ENCODE data around the gene KIAA1210. TPM values are rescaled to one million over a fixed set of nuclear protein-coding genes. Genes with fewer than 3 reads are reported as not detected.

Gene KIAA1210
- total and polyA plus RNA-seq, 2 of the 8 experiments (the other 6 are each of a cell fraction or from before 2014, with no cell fraction given), result 0.02 TPM; not detected in 1

DNA sequence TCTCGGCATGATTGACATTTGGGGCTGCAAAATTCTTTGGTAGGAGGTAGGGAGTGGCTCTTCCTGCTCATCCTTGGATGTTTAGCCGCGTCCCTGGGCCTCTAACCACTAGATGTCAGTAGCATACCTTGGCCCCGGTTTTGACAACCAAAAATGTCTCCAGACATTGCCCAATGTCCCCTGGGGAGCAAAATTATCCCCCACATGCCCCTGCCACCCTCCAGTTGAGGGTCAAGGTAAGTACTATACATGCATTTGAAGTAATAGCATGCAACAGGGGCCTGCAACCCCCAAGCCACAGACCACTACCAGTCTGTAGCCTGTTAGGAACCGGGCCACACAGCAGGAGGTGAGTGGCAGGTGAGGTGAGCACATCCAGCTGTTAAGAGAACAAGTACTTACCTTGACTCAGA, 17.6 kb upstream of the KIAA1210 start:
- no peak overlapping the region for H2BK12ac ChIP-seq (ENCODE audit: low read depth, low read length)
- H2AK5ac ChIP-seq (ENCODE audit: low read depth, low read length), result no peak overlapping the region
- TF ChIP-seq GABPA (IDR thresholded peaks at IDR 0.05; ENCODE audit: borderline replicate concordance, insufficient read depth, low read length) (no peak), EZH2 (IDR thresholded peaks at IDR 0.05; ENCODE audit: low read depth, low read length, severe bottlenecking) (no peak), CEBPB (IDR thresholded peaks at IDR 0.05; ENCODE audit: low read depth, low read length) (peak; percentile 78), RAD21 (IDR thresholded peaks at IDR 0.05 in 1 of 2, conservative IDR thresholded peaks at IDR 0.05 in 1 of 2; ENCODE audit: low read depth in 2 of 2, low read length in 2 of 2) (peak; percentile 63 to 69), NRF1 (IDR thresholded peaks at IDR 0.05; ENCODE audit: low read depth, low read length) (no peak)
- TF ChIP-seq, protein P1, sequence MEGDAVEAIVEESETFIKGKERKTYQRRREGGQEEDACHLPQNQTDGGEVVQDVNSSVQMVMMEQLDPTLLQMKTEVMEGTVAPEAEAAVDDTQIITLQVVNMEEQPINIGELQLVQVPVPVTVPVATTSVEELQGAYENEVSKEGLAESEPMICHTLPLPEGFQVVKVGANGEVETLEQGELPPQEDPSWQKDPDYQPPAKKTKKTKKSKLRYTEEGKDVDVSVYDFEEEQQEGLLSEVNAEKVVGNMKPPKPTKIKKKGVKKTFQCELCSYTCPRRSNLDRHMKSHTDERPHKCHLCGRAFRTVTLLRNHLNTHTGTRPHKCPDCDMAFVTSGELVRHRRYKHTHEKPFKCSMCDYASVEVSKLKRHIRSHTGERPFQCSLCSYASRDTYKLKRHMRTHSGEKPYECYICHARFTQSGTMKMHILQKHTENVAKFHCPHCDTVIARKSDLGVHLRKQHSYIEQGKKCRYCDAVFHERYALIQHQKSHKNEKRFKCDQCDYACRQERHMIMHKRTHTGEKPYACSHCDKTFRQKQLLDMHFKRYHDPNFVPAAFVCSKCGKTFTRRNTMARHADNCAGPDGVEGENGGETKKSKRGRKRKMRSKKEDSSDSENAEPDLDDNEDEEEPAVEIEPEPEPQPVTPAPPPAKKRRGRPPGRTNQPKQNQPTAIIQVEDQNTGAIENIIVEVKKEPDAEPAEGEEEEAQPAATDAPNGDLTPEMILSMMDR (IDR thresholded peaks at IDR 0.05; ENCODE audit: control extremely low read depth in 1 of 3, insufficient read depth in 1 of 3, low read depth in 1 of 3, low read length in 3 of 3), result peak; percentile 35 to 55 (median 54)
- H3K4me1 ChIP-seq (replicated peaks in 1 of 4; ENCODE audit: control insufficient read depth in 3 of 4, insufficient read depth in 4 of 4, low read length in 3 of 4), result no peaks in the 10 kb centered on the region
- no peak overlapping the region for H4K5ac ChIP-seq (ENCODE audit: insufficient read length, low read depth, low read length)
- H3K79me1 ChIP-seq (ENCODE audit: low read depth, low read length), result no peaks in the 10 kb centered on the region
- H3K27ac ChIP-seq (ENCODE audit: low read depth, low read length), result no peak overlapping the region
- H3K4ac ChIP-seq (replicated peaks; ENCODE audit: insufficient read length, low read depth, low read length), result no peak overlapping the region
- no peak overlapping the region for H3K4me3 ChIP-seq (ENCODE audit: extremely low read depth in 1 of 4, insufficient read depth in 2 of 4, low read depth in 3 of 4, low read length in 4 of 4)
- no peak overlapping the region for H3K9ac ChIP-seq (replicated peaks in 1 of 4; ENCODE audit: extremely low read depth in 1 of 4, low read depth in 3 of 4, low read length in 3 of 4)
- no peak overlapping the region for H4K91ac ChIP-seq (replicated peaks; ENCODE audit: insufficient read length, low read length)
- H3K23ac ChIP-seq (ENCODE audit: insufficient read length), result no peak overlapping the region
- no peak overlapping the region for H2BK5ac ChIP-seq (ENCODE audit: low read depth, low read length)
- DNase-seq (ENCODE audit: low read depth in 1 of 2, low spot score in 2 of 2) (peak in 1 of 2 experiments; percentile 52), FAIRE-seq (no peak)
- H2BK15ac ChIP-seq (ENCODE audit: low read length), result no peak overlapping the region
- no peaks in the 10 kb centered on the region for H3K36me3 ChIP-seq (ENCODE audit: control insufficient read depth in 2 of 4, insufficient read depth in 4 of 4, low read length in 3 of 4)
- no peaks in the 10 kb centered on the region; a peak in 1 of 7 replicates for H3K27me3 ChIP-seq (replicated peaks in 1 of 4; ENCODE audit: control insufficient read depth in 3 of 4, extremely low read depth in 1 of 4, insufficient read depth in 3 of 4, low read length in 3 of 4)
- H3K14ac ChIP-seq (ENCODE audit: insufficient read length), result no peak overlapping the region
- no peak overlapping the region for H2BK120ac ChIP-seq (replicated peaks; ENCODE audit: low read depth, low read length)
- no peak overlapping the region for H3K56ac ChIP-seq (replicated peaks; ENCODE audit: insufficient read length, low read depth, low read length)
- no peak overlapping the region for H4K8ac ChIP-seq (ENCODE audit: extremely low read depth, insufficient read depth, low read length)
- H3K79me2 ChIP-seq (ENCODE audit: control insufficient read depth in 1 of 2, insufficient read depth in 2 of 2, low read length in 2 of 2), result no peaks in the 10 kb centered on the region
- no peak overlapping the region for H3K4me2 ChIP-seq (ENCODE audit: insufficient read depth in 1 of 2, low read depth in 2 of 2, low read length in 2 of 2)
- H3K18ac ChIP-seq (ENCODE audit: extremely low read depth, low read length), result no peak overlapping the region
- ChIA-PET POLR2A (ENCODE audit: partially characterized antibody) (no interaction called here), CTCF (ENCODE audit: partially characterized antibody) (interaction anchor here (0.6 to 1.4 kb wide), 8 partner anchors 25 to 128 kb away, joined by 3 to 6 read pairs (median 4); no protein-coding TSS in a partner anchor)
- H3K23me2 ChIP-seq (ENCODE audit: low read depth, low read length), result no peaks in the 10 kb centered on the region
- H2BK20ac ChIP-seq (ENCODE audit: low read length), result no peak overlapping the region
- H3K9me3 ChIP-seq (ENCODE audit: insufficient read depth in 2 of 2, low read depth in 1 of 2, low read length in 1 of 2), result no peaks in the 10 kb centered on the region
- 34% methylated on average over 5 of the region's 5 CpGs; no CpG with 5 or more reads in 1 of the 2 experiments for WGBS, 2 experiments (ENCODE audit: extremely low coverage in 1 of 2, insufficient coverage in 1 of 2, insufficient read length in 1 of 2, insufficient replicate concordance in 2 of 2, low coverage in 1 of 2, low lambda C conversion rate in 2 of 2, missing lambda C conversion rate in 1 of 2)
- no peak overlapping the region for H2AFZ ChIP-seq (ENCODE audit: low read length)
- H4K20me1 ChIP-seq (replicated peaks in 1 of 2; ENCODE audit: control insufficient read depth in 1 of 2, insufficient read depth in 2 of 2, low read length in 2 of 2), result no peaks in the 10 kb centered on the region

All from H1 (cell line).